ENCODE measurements around the gene ITSN1.

The ITSN1 gene

DNA sequence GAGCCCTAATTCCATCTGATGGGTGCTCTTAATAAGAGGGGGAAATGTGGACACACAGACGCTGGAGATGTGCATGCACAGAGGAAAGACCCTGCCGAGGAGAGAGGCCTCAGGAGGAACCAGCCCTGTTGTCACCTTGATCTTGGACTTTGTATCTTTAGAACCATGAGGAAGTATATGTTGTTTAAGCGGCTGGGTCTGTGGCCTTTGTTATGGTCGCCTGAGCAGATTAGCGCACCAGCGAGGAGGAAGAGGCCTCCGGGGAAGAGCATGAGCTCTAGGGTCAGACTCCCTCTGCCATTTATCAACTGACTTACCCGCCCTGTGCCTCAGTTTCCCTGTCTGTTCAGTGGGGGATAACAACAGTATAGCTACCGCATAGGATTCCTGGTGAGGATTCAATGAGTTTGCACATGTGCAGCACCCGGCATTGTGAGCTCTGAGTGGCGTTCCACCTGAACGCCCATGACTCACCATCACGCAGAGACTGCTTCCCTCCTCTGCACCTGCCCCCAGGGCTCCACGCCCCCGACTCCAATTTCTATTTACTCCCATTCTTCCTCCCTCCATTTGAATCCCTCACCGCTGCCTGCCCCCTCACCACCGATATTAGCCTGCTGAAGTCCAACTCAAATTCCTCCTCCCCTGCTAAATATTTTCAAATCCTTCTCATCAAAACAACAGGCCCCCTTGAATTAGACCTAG lies 206.1 kb downstream of the ITSN1 start:
- in situ Hi-C loops (cut with HindIII; ENCODE audit: low pct_ligation_motif_present, low sequenced_read_pairs) = no loop called here
- no peak overlapping the region for H3K27ac ChIP-seq
- no peaks in the 10 kb centered on the region for H3K27me3 ChIP-seq (replicated peaks)
- no peak for TF ChIP-seq CTCF (IDR thresholded peaks at IDR 0.05; ENCODE audit: low read depth, low read length, missing control alignments)
- DNase-seq = no peak
- H3K4me3 ChIP-seq (ENCODE audit: low read depth, low read length) = no peak overlapping the region
- no peaks in the 10 kb centered on the region for H3K36me3 ChIP-seq (replicated peaks)

GRCh38 chr21:33849834-33850233 lies 207.5 kb downstream of the ITSN1 start:
- TF ChIP-seq CTCF (IDR thresholded peaks at IDR 0.05; ENCODE audit: low read depth, low read length, missing control alignments) = no peak
- in situ Hi-C loops (cut with HindIII; ENCODE audit: low pct_ligation_motif_present, low sequenced_read_pairs) = no loop called here
- Histone ChIP-seq H3K4me3 (ENCODE audit: low read depth, low read length) (no peak overlapping the region), H3K27ac (no peak overlapping the region), H3K27me3 (replicated peaks) (no peaks in the 10 kb centered on the region), H3K36me3 (replicated peaks) (no peaks in the 10 kb centered on the region)
- no peak for DNase-seq

DNA sequence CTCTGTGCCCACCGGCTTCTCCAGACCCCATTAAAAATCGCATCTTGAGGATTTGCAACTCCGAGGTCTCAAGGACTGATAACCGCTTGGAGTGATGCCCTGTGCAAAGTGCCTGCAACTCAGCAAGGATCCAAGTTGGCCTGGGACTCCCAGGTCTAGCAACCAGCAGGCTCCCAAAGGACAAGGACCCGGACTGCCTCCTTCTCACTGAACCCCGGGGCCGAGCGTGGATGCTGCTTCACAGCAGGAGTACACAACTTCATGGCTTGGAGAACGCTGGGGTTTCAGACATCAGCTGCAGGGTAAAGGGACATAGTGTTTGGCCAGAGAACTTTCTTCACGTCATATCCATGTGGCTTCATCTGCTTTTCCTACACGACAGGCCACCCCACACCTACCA lies 208.1 kb downstream of the ITSN1 start:
- Histone ChIP-seq H3K36me3 (replicated peaks) (no peaks in the 10 kb centered on the region), H3K27ac (no peak overlapping the region), H3K27me3 (replicated peaks) (no peaks in the 10 kb centered on the region), H3K4me3 (ENCODE audit: low read depth, low read length) (no peak overlapping the region)
- in situ Hi-C loops (cut with HindIII; ENCODE audit: low pct_ligation_motif_present, low sequenced_read_pairs) = no loop called here
- no peak for TF ChIP-seq CTCF (IDR thresholded peaks at IDR 0.05; ENCODE audit: low read depth, low read length, missing control alignments)
- DNase-seq = no peak

GRCh38 chr21:33850985-33851384 lies 208.7 kb downstream of the ITSN1 start:
- no peak for DNase-seq
- TF ChIP-seq CTCF (IDR thresholded peaks at IDR 0.05; ENCODE audit: low read depth, low read length, missing control alignments) = no peak
- Histone ChIP-seq H3K27ac (no peak overlapping the region), H3K36me3 (replicated peaks) (no peaks in the 10 kb centered on the region), H3K27me3 (replicated peaks) (no peaks in the 10 kb centered on the region), H3K4me3 (ENCODE audit: low read depth, low read length) (no peak overlapping the region)
- in situ Hi-C loops (cut with HindIII; ENCODE audit: low pct_ligation_motif_present, low sequenced_read_pairs) = no loop called here

DNA sequence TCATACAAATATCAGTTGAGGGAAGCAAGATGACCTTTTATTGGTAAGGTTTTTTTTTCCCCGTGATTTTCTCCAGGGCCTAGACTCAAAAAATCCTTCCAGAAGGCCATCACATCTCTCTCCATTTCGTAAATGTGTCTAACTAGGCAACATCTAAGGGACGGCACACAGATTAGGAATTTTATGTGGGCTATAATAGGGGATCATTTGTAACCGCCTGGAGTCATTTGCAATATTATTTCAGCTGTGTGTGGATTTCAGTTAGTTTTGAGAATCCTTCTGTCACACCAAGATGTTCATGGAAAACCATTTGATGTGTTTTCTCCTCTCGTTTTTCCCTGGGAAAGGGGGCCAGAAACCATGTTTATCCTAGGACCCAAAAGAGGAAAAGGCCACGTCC lies 210.2 kb downstream of the ITSN1 start:
- Histone ChIP-seq H3K27ac (no peak overlapping the region), H3K4me3 (ENCODE audit: low read depth, low read length) (no peak overlapping the region), H3K36me3 (replicated peaks) (no peaks in the 10 kb centered on the region), H3K27me3 (replicated peaks) (no peaks in the 10 kb centered on the region)
- TF ChIP-seq CTCF (IDR thresholded peaks at IDR 0.05; ENCODE audit: low read depth, low read length, missing control alignments) = no peak
- in situ Hi-C loops (cut with HindIII; ENCODE audit: low pct_ligation_motif_present, low sequenced_read_pairs) = no loop called here
- no peak for DNase-seq

- in situ Hi-C loops (cut with HindIII; ENCODE audit: low pct_ligation_motif_present, low sequenced_read_pairs) = no loop called here
- no peak overlapping the region for H3K27ac ChIP-seq
- H3K27me3 ChIP-seq (replicated peaks) = no peaks in the 10 kb centered on the region
- H3K36me3 ChIP-seq (replicated peaks) = no peaks in the 10 kb centered on the region
- no peak overlapping the region for H3K4me3 ChIP-seq (ENCODE audit: low read depth, low read length)
- TF ChIP-seq CTCF (IDR thresholded peaks at IDR 0.05; ENCODE audit: low read depth, low read length, missing control alignments) = no peak
- DNase-seq = no peak
Measured at GRCh38 chr21:33854604-33855003, 212.3 kb downstream of the ITSN1 start.
